ENCODE data around the gene KIF13A.

Gene KIF13A

DNA sequence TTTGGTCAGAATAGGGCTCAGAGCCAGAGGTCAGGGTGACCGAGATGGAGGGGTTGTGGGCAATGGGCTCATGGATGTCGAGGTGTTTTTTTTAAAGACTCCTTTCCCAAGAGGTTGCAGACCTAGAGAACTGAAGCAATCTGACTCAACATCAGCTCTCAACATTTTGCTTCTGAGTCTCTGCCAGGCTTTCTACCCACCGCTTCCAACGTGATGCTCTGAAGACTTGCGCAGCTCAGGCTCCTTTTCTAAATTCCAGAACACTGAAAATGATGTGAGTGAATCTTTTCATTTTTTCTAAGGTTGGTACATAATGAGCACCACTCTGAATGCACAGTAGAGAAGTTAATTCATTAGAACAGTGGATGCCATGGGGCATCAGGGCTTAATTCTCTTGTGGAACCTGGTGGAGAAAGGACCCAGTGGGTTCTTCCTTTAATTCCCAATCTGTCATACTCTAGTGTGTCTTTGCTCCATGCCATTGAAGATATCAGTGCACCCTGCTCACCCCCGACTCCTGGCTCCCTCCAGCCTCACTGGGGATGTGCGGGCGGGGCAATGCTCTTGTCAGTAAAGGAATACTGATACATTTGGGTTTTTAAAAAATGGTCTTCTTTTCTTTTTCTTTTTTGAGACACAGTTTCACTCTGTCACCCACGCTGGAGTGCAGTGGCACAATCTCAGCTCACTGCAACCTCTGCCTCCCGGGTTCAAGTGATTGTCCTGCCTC lies 17.0 kb upstream of the KIF13A start:
- Histone ChIP-seq H3K27me3 (ENCODE audit: insufficient read depth, poor library complexity, severe bottlenecking) (no peaks in the 10 kb centered on the region), H3K4me3 (replicated peaks; ENCODE audit: insufficient read depth, low read length) (no peak overlapping the region), H3K27ac (replicated peaks) (no peak overlapping the region)
- no peak for DNase-seq (ENCODE audit: low read depth in 1 of 2, low spot score in 1 of 2)
- TF ChIP-seq REST (IDR thresholded peaks at IDR 0.05; ENCODE audit: insufficient replicate concordance, low read depth) = no peak
- TF ChIP-seq, protein P1, sequence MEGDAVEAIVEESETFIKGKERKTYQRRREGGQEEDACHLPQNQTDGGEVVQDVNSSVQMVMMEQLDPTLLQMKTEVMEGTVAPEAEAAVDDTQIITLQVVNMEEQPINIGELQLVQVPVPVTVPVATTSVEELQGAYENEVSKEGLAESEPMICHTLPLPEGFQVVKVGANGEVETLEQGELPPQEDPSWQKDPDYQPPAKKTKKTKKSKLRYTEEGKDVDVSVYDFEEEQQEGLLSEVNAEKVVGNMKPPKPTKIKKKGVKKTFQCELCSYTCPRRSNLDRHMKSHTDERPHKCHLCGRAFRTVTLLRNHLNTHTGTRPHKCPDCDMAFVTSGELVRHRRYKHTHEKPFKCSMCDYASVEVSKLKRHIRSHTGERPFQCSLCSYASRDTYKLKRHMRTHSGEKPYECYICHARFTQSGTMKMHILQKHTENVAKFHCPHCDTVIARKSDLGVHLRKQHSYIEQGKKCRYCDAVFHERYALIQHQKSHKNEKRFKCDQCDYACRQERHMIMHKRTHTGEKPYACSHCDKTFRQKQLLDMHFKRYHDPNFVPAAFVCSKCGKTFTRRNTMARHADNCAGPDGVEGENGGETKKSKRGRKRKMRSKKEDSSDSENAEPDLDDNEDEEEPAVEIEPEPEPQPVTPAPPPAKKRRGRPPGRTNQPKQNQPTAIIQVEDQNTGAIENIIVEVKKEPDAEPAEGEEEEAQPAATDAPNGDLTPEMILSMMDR (IDR thresholded peaks at IDR 0.05; ENCODE audit: insufficient read depth, low read length) = no peak
- TF ChIP-seq GABPA (IDR thresholded peaks at IDR 0.05; ENCODE audit: low read depth) = no peak
- no peak for TF ChIP-seq POLR2AphosphoS5 (IDR thresholded peaks at IDR 0.05; ENCODE audit: low read depth)
- TF ChIP-seq SPI1 (IDR thresholded peaks at IDR 0.05; ENCODE audit: borderline replicate concordance, low read depth) = no peak

GRCh38 chr6:17999425-17999824 lies 12.0 kb upstream of the KIF13A start:
- no peak overlapping the region for H3K27ac ChIP-seq (replicated peaks)
- H3K27me3 ChIP-seq (ENCODE audit: insufficient read depth, poor library complexity, severe bottlenecking) = no peaks in the 10 kb centered on the region
- TF ChIP-seq POLR2AphosphoS5 (IDR thresholded peaks at IDR 0.05; ENCODE audit: low read depth) (no peak), SPI1 (IDR thresholded peaks at IDR 0.05; ENCODE audit: borderline replicate concordance, low read depth) (no peak), REST (IDR thresholded peaks at IDR 0.05; ENCODE audit: insufficient replicate concordance, low read depth) (no peak), GABPA (IDR thresholded peaks at IDR 0.05; ENCODE audit: low read depth) (no peak)
- TF ChIP-seq, protein P1 (IDR thresholded peaks at IDR 0.05; ENCODE audit: insufficient read depth, low read length) = no peak
- DNase-seq (ENCODE audit: low read depth in 1 of 2, low spot score in 1 of 2) = no peak
- H3K4me3 ChIP-seq (replicated peaks; ENCODE audit: insufficient read depth, low read length) = no peak overlapping the region

DNA sequence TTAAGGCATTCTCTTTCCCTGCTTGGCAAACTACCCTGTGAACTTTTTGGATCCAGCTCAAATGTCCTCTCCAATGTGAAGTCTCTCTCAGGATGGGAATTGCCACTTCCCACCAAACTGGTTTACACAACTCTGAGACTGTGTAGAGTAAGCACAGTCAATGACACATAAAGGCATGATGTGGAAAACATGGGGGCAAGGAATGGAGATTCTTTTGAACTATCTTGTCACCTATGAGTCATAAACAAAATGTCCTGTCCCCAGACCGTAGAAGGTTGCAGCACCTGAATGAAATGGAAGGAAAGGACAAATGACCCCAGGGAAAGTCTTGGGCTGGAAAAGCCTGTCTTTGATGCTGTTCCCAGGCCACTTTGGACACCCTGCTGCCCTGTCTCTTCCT lies 11.0 kb upstream of the KIF13A start:
- Histone ChIP-seq H3K27me3 (ENCODE audit: insufficient read depth, poor library complexity, severe bottlenecking) (no peaks in the 10 kb centered on the region), H3K27ac (replicated peaks) (no peak overlapping the region), H3K4me3 (replicated peaks; ENCODE audit: insufficient read depth, low read length) (no peak overlapping the region)
- no peak for DNase-seq (ENCODE audit: low read depth in 1 of 2, low spot score in 1 of 2)
- TF ChIP-seq, protein P1 (IDR thresholded peaks at IDR 0.05; ENCODE audit: insufficient read depth, low read length) = no peak
- no peak for TF ChIP-seq REST (IDR thresholded peaks at IDR 0.05; ENCODE audit: insufficient replicate concordance, low read depth)
- no peak for TF ChIP-seq GABPA (IDR thresholded peaks at IDR 0.05; ENCODE audit: low read depth)
- TF ChIP-seq POLR2AphosphoS5 (IDR thresholded peaks at IDR 0.05; ENCODE audit: low read depth) = no peak
- no peak for TF ChIP-seq SPI1 (IDR thresholded peaks at IDR 0.05; ENCODE audit: borderline replicate concordance, low read depth)

Data from HL-60 (cell line).